Spleen (tissue), 11 donors: Measurements from ENCODE around the gene PTGER1. TPM values are rescaled to one million over a fixed set of nuclear protein-coding genes. Genes with fewer than 3 reads are reported as not detected.

Experiments
- DNase-seq: peaks from one replicate; pipeline ENCODE4 v3.0.0-alpha.2; 2020
- H3K27ac ChIP-seq, 8 donors: fragments of 200-600 bp; sonication (generic) in 7 of 8; 1 replicate in 4 of 8; 2 replicates in 4 of 8; pipeline versions ENCODE4 v1.5.0 to v1.8.0; 2016 to 2021; ENCODE audit warnings: inconsistent platforms in 4 of 8, mild to moderate bottlenecking in 4 of 8, moderate library complexity in 1 of 8
- H3K27me3 ChIP-seq, 7 donors: fragments of 200-600 bp; sonication (generic) in 6 of 7; replicated peaks in 1 of 7; 1 replicate in 4 of 7; 2 replicates in 3 of 7; pipeline versions ENCODE4 v1.5.0 to v1.8.0; 2016 to 2021; ENCODE audit warnings: inconsistent platforms in 3 of 7, mild to moderate bottlenecking in 1 of 7
- H3K36me3 ChIP-seq, 6 donors: fragments of 200-600 bp; sonication (generic) in 5 of 6; 1 replicate in 4 of 6; 2 replicates in 2 of 6; pipeline versions ENCODE4 v1.5.0 to v1.8.0; 2016 to 2021; ENCODE audit warnings: inconsistent platforms in 2 of 6
- H3K4me1 ChIP-seq, 6 donors: fragments of 200-600 bp; sonication (generic) in 5 of 6; 1 replicate in 3 of 6; 2 replicates in 3 of 6; pipeline versions ENCODE4 v1.5.0 to v1.8.0; 2016 to 2021; ENCODE audit warnings: inconsistent platforms in 3 of 6
- H3K4me3 ChIP-seq, 8 donors: fragments of 200-600 bp; sonication (generic) in 7 of 8; 1 replicate in 4 of 8; 2 replicates in 4 of 8; pipeline versions ENCODE4 v1.5.0 to v1.8.0; 2016 to 2021; ENCODE audit warnings: inconsistent platforms in 4 of 8, mild to moderate bottlenecking in 4 of 8, moderate library complexity in 2 of 8
- H3K9me3 ChIP-seq, 8 donors: fragments of 200-600 bp; sonication (generic) in 7 of 8; 1 replicate in 4 of 8; 2 replicates in 4 of 8; pipeline versions ENCODE4 v1.5.0 to v1.8.0; 2016 to 2021; ENCODE audit warnings: inconsistent platforms in 4 of 8
- CTCF ChIP-seq, 11 experiments: fragments of 200-600 bp in 7 of 11; fragments of 450-650 bp in 4 of 11; sonication (generic) in 4 of 11; IDR thresholded peaks in 8 of 11; conservative IDR thresholded peaks in 3 of 11; 1 replicate in 7 of 11; 2 replicates in 4 of 11; pipeline versions ENCODE4 v1.4.0 to v1.8.0; 2016 to 2021; ENCODE audit warnings: antibody characterized with exemption in 11 of 11, inconsistent platforms in 4 of 11, mild to moderate bottlenecking in 1 of 11
- POLR2A ChIP-seq, 3 donors: fragments of 450-650 bp; IDR thresholded peaks; one replicate each; pipeline ENCODE4 v1.5.1; 2017; ENCODE audit warnings: antibody characterized with exemption in 3 of 3, mild to moderate bottlenecking in 1 of 3
- POLR2AphosphoS5 ChIP-seq, 3 donors: sonication (generic); formaldehyde crosslinking; IDR thresholded peaks; one replicate each; pipeline ENCODE4 v1.5.1; 2017; ENCODE audit warnings: antibody characterized with exemption in 3 of 3
- WGBS, 5 donors: extraction: QIAGEN DNeasy Blood & Tissue Kit in 3 of 5; methylation state at CpG; one replicate each; pipeline versions ENCODE4 v1.1.5 to v1.1.7; 2013 to 2018; 5-methylcytosine and 5-hydroxymethylcytosine counted together
- intact Hi-C: fragments of 100-400 bp; cut with DNase I; formaldehyde crosslinking; loops from one replicate; pipeline ENCODE4 v1.15.0; 2023; ENCODE audit warnings: low total_unique reads
- polyA plus RNA-seq, 3 donors: library from polyadenylated mRNA; stranded (reverse); fragments of 200-250 nt; gene quantifications; one replicate each; pipeline ENCODE4 v1.2.1, GENCODE V29; 2013
- total RNA-seq, 7 donors: library from RNA; depleted of rRNA in 3 of 7; stranded (reverse); fragments of >200 nt in 3 of 7; fragmentation: NEBNext Ultra II Directional in 4 of 7; extraction: Animal tissue kit (Norgen Biotek cat#: 25700) in 4 of 7; gene quantifications; one replicate each; pipeline versions ENCODE4 v1.1.0 to v1.2.1, GENCODE V29; 2016 to 2021
- donor health status: healthy with polysubstance abuse.
- donor health status: DM: no; HTN: no; CAD: no; lungs with moderate emphysema.
- donor health status: DM: no; HTN: no; CAD: no.
- donor health status: Bipolar disorder and iron deficiency.
- donor health status: healthy.
- donor health status: DM: no; HTN: no; CAD: no.
- donor health status: DM: yes; HTN: yes; CAD: no.

The PTGER1 gene
- total and polyA plus RNA-seq, 10 donors, result 1.8 to 26.8 (median 8.0) TPM

- Histone ChIP-seq H3K27ac (peak overlapping the region in 1 of 8 donors; percentile 13), H3K4me3 (no peak overlapping the region), H3K27me3 (no peaks in the 10 kb centered on the region), H3K9me3 (no peaks in the 10 kb centered on the region), H3K36me3 (peaks cover 6 to 75% (median 71%) of the 10 kb centered on the region in 6 donors), H3K4me1 (peaks cover 27 to 65% (median 38%) of the 10 kb centered on the region in 6 donors)
- WGBS, 5 donors, result 94 to 98% (median 96%) methylated on average over 8 to 16 of the region's 16 CpGs
- no peak for DNase-seq
- TF ChIP-seq POLR2A (IDR thresholded peaks at IDR 0.05) (no peak), CTCF (IDR thresholded peaks at IDR 0.05 in 8 of 11, conservative IDR thresholded peaks at IDR 0.05 in 3 of 11) (no peak), POLR2AphosphoS5 (IDR thresholded peaks at IDR 0.05) (no peak)
- intact Hi-C loops, result no loop called here
Measured at GRCh38 chr19:14442891-14443631, 32.1 kb downstream of the PTGER1 start.

DNA sequence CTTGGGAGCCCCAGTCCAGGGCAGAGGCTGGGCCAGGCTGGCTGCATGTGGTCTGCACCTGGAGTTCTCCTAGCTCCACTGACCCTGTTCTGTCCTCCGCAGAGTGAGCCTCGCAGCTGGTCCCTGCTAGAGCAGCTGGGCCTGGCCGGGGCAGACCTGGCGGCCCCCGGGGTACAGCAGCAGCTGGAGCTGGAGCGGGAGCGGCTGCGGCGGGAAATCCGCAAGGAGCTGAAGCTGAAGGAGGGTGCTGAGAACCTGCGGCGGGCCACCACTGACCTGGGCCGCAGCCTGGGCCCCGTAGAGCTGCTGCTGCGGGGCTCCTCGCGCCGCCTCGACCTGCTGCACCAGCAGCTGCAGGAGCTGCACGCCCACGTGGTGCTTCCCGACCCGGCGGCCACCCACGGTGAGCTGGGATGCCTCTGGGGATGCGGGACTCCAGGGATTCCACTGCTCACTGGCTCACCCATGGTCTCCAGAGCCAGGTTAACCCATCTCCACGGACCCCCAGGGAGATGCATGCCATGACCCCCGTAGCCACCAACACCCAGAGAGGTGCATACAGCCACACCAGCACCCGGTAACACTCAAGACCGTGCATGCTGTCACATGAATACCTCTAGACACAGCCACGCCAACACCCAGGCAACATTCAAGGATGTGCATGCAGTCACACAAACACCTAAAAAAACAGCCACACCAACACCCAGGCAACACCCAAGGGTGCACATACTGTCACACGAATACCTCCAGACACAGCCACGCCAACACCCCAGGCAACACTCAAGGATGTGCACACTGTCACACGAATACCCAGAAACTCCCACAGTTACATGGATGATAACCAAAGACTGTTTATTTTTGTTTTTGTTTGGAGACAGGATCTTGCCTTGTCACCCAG lies 33.9 kb downstream of the PTGER1 start:
- H3K27me3 ChIP-seq, result no peaks in the 10 kb centered on the region
- peak; percentile 76 for DNase-seq
- TF ChIP-seq POLR2A (IDR thresholded peaks at IDR 0.05) (no peak), CTCF (IDR thresholded peaks at IDR 0.05 in 8 of 11, conservative IDR thresholded peaks at IDR 0.05 in 3 of 11) (no peak), POLR2AphosphoS5 (IDR thresholded peaks at IDR 0.05) (peak in 1 of 3 donors; percentile 56)
- peaks cover 6 to 73% (median 53%) of the 10 kb centered on the region in 6 donors for H3K36me3 ChIP-seq
- WGBS, 5 donors, result 86 to 91% (median 88%) methylated on average over 13 to 34 of the region's 34 CpGs
- intact Hi-C loops, result no loop called here
- no peaks in the 10 kb centered on the region for H3K9me3 ChIP-seq
- peak overlapping the region in 7 of 8 donors; percentile 78 to 95 (median 92) for H3K27ac ChIP-seq
- peak overlapping the region in 6 of 8 donors; percentile 45 to 76 (median 49) for H3K4me3 ChIP-seq
- H3K4me1 ChIP-seq, result peaks cover 34 to 82% (median 53%) of the 10 kb centered on the region in 6 donors

DNA sequence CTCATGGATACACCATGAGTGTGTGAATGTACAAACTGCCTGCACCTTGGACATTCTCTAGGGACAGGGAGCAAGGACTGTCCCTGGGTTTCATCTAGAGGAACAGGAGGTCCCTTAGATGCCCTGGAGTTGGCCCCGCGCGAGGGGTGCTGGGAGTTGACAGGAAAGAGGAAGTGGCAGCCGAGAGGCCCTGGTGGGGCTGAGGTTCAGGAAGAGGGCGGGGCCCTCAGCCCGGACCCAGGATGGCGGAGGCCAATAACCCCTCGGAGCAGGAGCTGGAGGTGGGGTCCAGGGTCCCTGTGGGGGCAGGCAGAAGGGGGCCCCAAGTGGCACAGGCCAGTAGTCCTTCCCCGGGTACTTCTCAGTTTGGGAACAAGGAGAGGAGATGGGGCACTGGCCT lies 35.1 kb downstream of the PTGER1 start:
- peaks cover 6 to 70% (median 41%) of the 10 kb centered on the region in 6 donors for H3K36me3 ChIP-seq
- DNase-seq, result peak; percentile 99
- H3K4me3 ChIP-seq, result peak overlapping the region; percentile 43 to 76 (median 49)
- H3K9me3 ChIP-seq, result no peaks in the 10 kb centered on the region
- peaks cover 40 to 95% (median 65%) of the 10 kb centered on the region in 6 donors for H3K4me1 ChIP-seq
- intact Hi-C loops, result no loop called here
- H3K27ac ChIP-seq, result peak overlapping the region; percentile 78 to 95 (median 90)
- H3K27me3 ChIP-seq, result no peaks in the 10 kb centered on the region
- WGBS, 5 donors, result 1 to 3% (median 1%) methylated on average over 7 to 9 of the region's 9 CpGs
- no peak for TF ChIP-seq CTCF (IDR thresholded peaks at IDR 0.05 in 8 of 11, conservative IDR thresholded peaks at IDR 0.05 in 3 of 11)
- TF ChIP-seq POLR2AphosphoS5 (IDR thresholded peaks at IDR 0.05), result peak; percentile 85 to 90 (median 88)
